Activated CD4-positive, alpha-beta T cell treated with anti-CD3 and anti-CD28 coated beads for 36 hours (primary cell): Measurements from ENCODE around the gene ALKAL2. TPM values are rescaled to one million over a fixed set of nuclear protein-coding genes. Genes with fewer than 3 reads are reported as not detected.

Experiments
- ATAC-seq: fragments of 200-7000 bp; cut with Tn5 transposase; one replicate; pipeline ENCODE4 v1.10.0; 2021; ENCODE audit warnings: mild to moderate bottlenecking, moderate library complexity
- CTCF ChIA-PET: fragments of 350-600 bp; sonication (Branson Sonifier 250); formaldehyde crosslinking; loops from one replicate; lab custom pipeline; 2021; ENCODE audit warnings: antibody characterized with exemption; lab: Charles Lee
- POLR2A ChIA-PET: fragments of 350-600 bp; sonication (Branson Sonifier 250); formaldehyde crosslinking; loops from one replicate; lab custom pipeline; 2021; ENCODE audit warnings: antibody characterized with exemption, inconsistent platforms; lab: Charles Lee
- DNase-seq: peaks from one replicate; pipeline ENCODE4 v3.0.0-alpha.2; 2020
- H3K27ac Mint-ChIP-seq: one replicate; pipeline ENCODE4 v1.8.0; 2021; ENCODE audit warnings: mixed read lengths
- H3K27me3 Mint-ChIP-seq: one replicate; pipeline ENCODE4 v1.8.0; 2021; ENCODE audit warnings: mixed read lengths
- H3K36me3 Mint-ChIP-seq: one replicate; pipeline ENCODE4 v1.8.0; 2021; ENCODE audit warnings: low read depth, mixed read lengths
- H3K4me1 Mint-ChIP-seq: one replicate; pipeline ENCODE4 v1.8.0; 2021; ENCODE audit warnings: mixed read lengths
- H3K4me3 Mint-ChIP-seq: one replicate; pipeline ENCODE4 v1.8.0; 2021; ENCODE audit warnings: mild to moderate bottlenecking, moderate library complexity, mixed read lengths
- H3K9me3 Mint-ChIP-seq: one replicate; pipeline ENCODE4 v1.8.0; 2021; ENCODE audit warnings: low read depth, mixed read lengths
- intact Hi-C, 2 experiments: fragments of 100-400 bp; cut with DNase I in 1 of 2; cut with micrococcal nuclease in 1 of 2; formaldehyde crosslinking; loops; one replicate each; pipeline versions ENCODE4 v1.14.2 to v1.15.1; 2022 to 2024; cut with DNase I, micrococcal nuclease
- total RNA-seq, 2 experiments: library from RNA; stranded (reverse); gene quantifications; one replicate each; pipeline ENCODE4 v1.2.3, GENCODE V29; 2021

Gene ALKAL2
- total RNA-seq, 2 experiments from 2014 or later = not detected

- peak; percentile 24 for DNase-seq
- peaks cover 38% of the 10 kb centered on the region for H3K27me3 Mint-ChIP-seq
- POLR2A ChIA-PET = no interaction called here
These were observed 1.6 kb upstream of the ALKAL2 start for GRCh38 chr2:289362-290089.

GRCh38 chr2:288758-289361, 969 bp upstream of the ALKAL2 start:
- intact Hi-C loops = no loop called here
- Mint-ChIP-seq H3K27ac (no peak overlapping the region), H3K36me3 (no peaks in the 10 kb centered on the region), H3K27me3 (peaks cover 36% of the 10 kb centered on the region), H3K4me1 (peaks cover 5% of the 10 kb centered on the region), H3K9me3 (no peaks in the 10 kb centered on the region), H3K4me3 (no peak overlapping the region)
- POLR2A ChIA-PET = no interaction called here
- DNase-seq (no peak), ATAC-seq (no peak)
- CTCF ChIA-PET = interaction anchor here (0.8 to 2.3 kb wide), 3 partner anchors 8 to 42 kb away, joined by 3 to 13 read pairs (median 5); no protein-coding TSS in a partner anchor

More at GRCh38 chr2:289362-290089, 1.6 kb upstream of the ALKAL2 start:
- ATAC-seq = peak; percentile 28
- H3K9me3 Mint-ChIP-seq = no peaks in the 10 kb centered on the region
- no peaks in the 10 kb centered on the region for H3K36me3 Mint-ChIP-seq
- CTCF ChIA-PET = interaction anchor here (0.8 to 2.3 kb wide), 6 partner anchors 8 to 49 kb away, joined by 3 to 13 read pairs (median 4); no protein-coding TSS in a partner anchor
- intact Hi-C loops = loop anchor here in 1 of 2 experiments (1.0 kb wide), 1 partner anchor 43 kb away; no protein-coding TSS in a partner anchor
- peaks cover 5% of the 10 kb centered on the region for H3K4me1 Mint-ChIP-seq
- H3K27ac Mint-ChIP-seq = no peak overlapping the region
- peak overlapping the region; percentile 50 for H3K4me3 Mint-ChIP-seq

GRCh38 chr2:287471-287885, 413 bp downstream of the ALKAL2 start:
- POLR2A ChIA-PET = no interaction called here
- peak; percentile 37 for DNase-seq
- Mint-ChIP-seq H3K27ac (no peak overlapping the region), H3K9me3 (no peaks in the 10 kb centered on the region), H3K27me3 (peaks cover 35% of the 10 kb centered on the region), H3K36me3 (peaks cover under 1% of the 10 kb centered on the region), H3K4me1 (peaks cover 5% of the 10 kb centered on the region), H3K4me3 (no peak overlapping the region)
- peak; percentile 63 for ATAC-seq
- CTCF ChIA-PET = interaction anchor here (0.7 to 1.0 kb wide), 3 partner anchors 39 to 270 kb away, joined by 3 read pairs; no protein-coding TSS in a partner anchor
- intact Hi-C loops = no loop called here

- CTCF ChIA-PET = interaction anchor here (0.7 to 1.5 kb wide), 6 partner anchors 11 to 270 kb away, joined by 3 to 4 read pairs (median 3); no protein-coding TSS in a partner anchor
These were observed 1.0 kb downstream of the ALKAL2 start for GRCh38 chr2:286774-287392.

GRCh38 chr2:286035-286434, 1.9 kb downstream of the ALKAL2 start:
- H3K27ac Mint-ChIP-seq = no peak overlapping the region
- H3K36me3 Mint-ChIP-seq = peaks cover 11% of the 10 kb centered on the region
- intact Hi-C loops = no loop called here
- peaks cover 5% of the 10 kb centered on the region for H3K4me1 Mint-ChIP-seq
- CTCF ChIA-PET = interaction anchor here (1.0 to 1.5 kb wide), 3 partner anchors 10 to 211 kb away, joined by 3 to 4 read pairs (median 3); no protein-coding TSS in a partner anchor
- H3K4me3 Mint-ChIP-seq = no peak overlapping the region
- H3K27me3 Mint-ChIP-seq = peaks cover 30% of the 10 kb centered on the region
- ATAC-seq (no peak), DNase-seq (no peak)
- H3K9me3 Mint-ChIP-seq = no peaks in the 10 kb centered on the region
- POLR2A ChIA-PET = interaction anchor here (0.6 to 0.7 kb wide), 2 partner anchors 16 to 271 kb away, joined by 3 to 9 read pairs; no protein-coding TSS in a partner anchor

More at GRCh38 chr2:286774-287392, 1.0 kb downstream of the ALKAL2 start:
- no peak overlapping the region for H3K27ac Mint-ChIP-seq
- intact Hi-C loops = no loop called here
- H3K4me3 Mint-ChIP-seq = no peak overlapping the region
- DNase-seq = no peak
- no peak for ATAC-seq
- peaks cover 5% of the 10 kb centered on the region for H3K4me1 Mint-ChIP-seq
- POLR2A ChIA-PET = no interaction called here
- peaks cover 5% of the 10 kb centered on the region for H3K36me3 Mint-ChIP-seq
- H3K27me3 Mint-ChIP-seq = peaks cover 33% of the 10 kb centered on the region
- H3K9me3 Mint-ChIP-seq = no peaks in the 10 kb centered on the region

GRCh38 chr2:285531-285930, 2.4 kb downstream of the ALKAL2 start:
- Mint-ChIP-seq H3K4me1 (peaks cover 5% of the 10 kb centered on the region), H3K27me3 (peaks cover 24% of the 10 kb centered on the region), H3K27ac (no peak overlapping the region), H3K36me3 (peaks cover 16% of the 10 kb centered on the region), H3K4me3 (no peak overlapping the region), H3K9me3 (no peaks in the 10 kb centered on the region)
- ATAC-seq (no peak), DNase-seq (no peak)
- CTCF ChIA-PET = interaction anchor here (1.1 to 1.5 kb wide), 2 partner anchors 13 to 211 kb away, joined by 3 to 4 read pairs; no protein-coding TSS in a partner anchor
- intact Hi-C loops = loop anchor here in 1 of 2 experiments (2.0 kb wide), 1 partner anchor 17 kb away; no protein-coding TSS in a partner anchor
- POLR2A ChIA-PET = no interaction called here

- ChIA-PET CTCF (interaction anchor here (1.5 kb wide), 1 partner anchor 13 kb away, joined by 3 read pairs; no protein-coding TSS in a partner anchor), POLR2A (no interaction called here)
- DNase-seq (no peak), ATAC-seq (no peak)
- Mint-ChIP-seq H3K9me3 (no peaks in the 10 kb centered on the region), H3K4me1 (peaks cover 5% of the 10 kb centered on the region), H3K27me3 (peaks cover 21% of the 10 kb centered on the region), H3K36me3 (peaks cover 18% of the 10 kb centered on the region), H3K4me3 (no peak overlapping the region), H3K27ac (no peak overlapping the region)
- intact Hi-C loops = loop anchor here in 1 of 2 experiments (2.0 kb wide), 1 partner anchor 16 kb away; no protein-coding TSS in a partner anchor
These were observed 2.9 kb downstream of the ALKAL2 start for GRCh38 chr2:284896-285492.

- no peak for DNase-seq
- intact Hi-C loops = loop anchor here in 1 of 2 experiments (2.0 kb wide), 1 partner anchor 15 kb away; no protein-coding TSS in a partner anchor
- Mint-ChIP-seq H3K36me3 (peaks cover 23% of the 10 kb centered on the region), H3K27ac (no peak overlapping the region), H3K4me3 (no peak overlapping the region), H3K27me3 (peaks cover 16% of the 10 kb centered on the region), H3K9me3 (no peaks in the 10 kb centered on the region), H3K4me1 (peaks cover 2% of the 10 kb centered on the region)
- ChIA-PET POLR2A (no interaction called here), CTCF (interaction anchor here (0.7 kb wide), 1 partner anchor 323 kb away, joined by 3 read pairs; no protein-coding TSS in a partner anchor)
- no peak for ATAC-seq
These were observed 3.7 kb downstream of the ALKAL2 start for GRCh38 chr2:283996-284794.

GRCh38 chr2:282371-283263, 5.3 kb downstream of the ALKAL2 start:
- no peak overlapping the region for H3K4me3 Mint-ChIP-seq
- H3K27me3 Mint-ChIP-seq = peaks cover 16% of the 10 kb centered on the region
- no peak overlapping the region for H3K27ac Mint-ChIP-seq
- no peak for DNase-seq
- intact Hi-C loops = no loop called here
- peaks cover 2% of the 10 kb centered on the region for H3K4me1 Mint-ChIP-seq
- ChIA-PET POLR2A (no interaction called here), CTCF (no interaction called here)
- no peaks in the 10 kb centered on the region for H3K9me3 Mint-ChIP-seq
- ATAC-seq = no peak
- H3K36me3 Mint-ChIP-seq = peaks cover 31% of the 10 kb centered on the region
